ENCODE data around the gene COG6.

Gene COG6

DNA sequence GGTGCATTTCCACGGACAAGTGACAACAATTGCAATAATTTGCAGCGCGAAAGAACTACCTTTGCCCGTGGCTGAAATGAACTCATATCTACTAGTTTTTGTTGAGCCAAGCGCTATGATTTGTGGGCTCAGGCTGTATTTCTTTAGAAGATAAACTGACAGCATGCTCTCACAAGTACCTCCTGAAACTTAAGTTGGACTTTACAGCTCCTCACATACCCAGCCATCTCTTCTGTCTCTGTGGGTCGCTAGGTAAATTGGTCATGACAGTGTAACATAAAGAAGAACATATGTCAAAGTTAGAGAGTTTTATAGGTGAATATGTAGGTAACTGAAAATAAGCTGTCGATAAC is 839 bp downstream of the COG6 start:
- no peak for DNase-seq (ENCODE audit: low spot score)
- Mint-ChIP-seq H3K27ac (peak overlapping the region; percentile 90), H3K4me3 (peak overlapping the region; percentile 99), H3K4me1 (ENCODE audit: low read depth) (peaks cover 28% of the 10 kb centered on the region), H3K27me3 (ENCODE audit: low read depth) (peaks cover 9% of the 10 kb centered on the region), H3K36me3 (ENCODE audit: low read depth) (peaks cover 13% of the 10 kb centered on the region), H3K9me3 (peaks cover 17% of the 10 kb centered on the region)

DNA sequence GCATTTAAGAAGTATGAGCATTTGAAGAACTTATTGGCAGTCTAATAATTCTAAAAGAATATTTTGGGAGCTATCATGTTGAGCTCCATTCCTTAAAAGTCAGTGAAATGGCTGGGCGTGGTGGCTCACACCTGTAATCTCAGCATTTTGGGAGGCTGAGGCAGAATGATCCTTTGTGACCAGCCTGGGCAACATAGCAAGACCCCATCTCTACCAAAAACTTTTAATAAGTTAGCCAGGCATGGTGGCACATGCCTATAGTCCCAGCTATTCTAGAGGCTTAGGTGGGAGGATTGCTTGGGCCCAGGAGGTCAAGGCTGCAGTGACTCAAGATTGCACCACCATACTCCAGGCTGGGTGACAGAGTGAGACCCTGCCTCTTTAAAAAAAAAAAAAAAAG is 8.0 kb downstream of the COG6 start:
- no peak for DNase-seq (ENCODE audit: low spot score)
- no peak overlapping the region for H3K27ac Mint-ChIP-seq
- H3K4me1 Mint-ChIP-seq (ENCODE audit: low read depth) = peaks cover 1% of the 10 kb centered on the region
- no peak overlapping the region for H3K4me3 Mint-ChIP-seq
- H3K27me3 Mint-ChIP-seq (ENCODE audit: low read depth) = no peaks in the 10 kb centered on the region
- H3K36me3 Mint-ChIP-seq (ENCODE audit: low read depth) = peaks cover 21% of the 10 kb centered on the region
- no peaks in the 10 kb centered on the region for H3K9me3 Mint-ChIP-seq

DNA sequence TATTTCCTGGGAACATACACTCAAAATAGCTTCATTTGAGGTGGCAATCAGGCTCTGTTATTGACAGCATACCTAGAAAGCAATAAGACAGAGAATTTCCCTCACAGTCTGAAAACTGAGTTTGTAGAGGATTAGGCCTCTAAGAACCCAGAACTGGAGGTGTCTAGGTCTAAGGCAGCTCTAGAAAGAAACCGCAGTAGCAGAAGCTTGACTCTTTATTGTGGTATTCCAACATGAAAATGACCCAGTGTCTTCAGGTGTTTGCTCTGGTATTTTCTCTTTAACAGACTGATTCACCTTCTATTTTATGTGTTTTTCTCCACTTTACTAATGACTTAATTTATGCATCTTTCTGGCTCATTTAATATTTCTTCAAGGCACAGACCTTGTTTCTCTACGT is 8.5 kb downstream of the COG6 start:
- no peak overlapping the region for H3K27ac Mint-ChIP-seq

DNA sequence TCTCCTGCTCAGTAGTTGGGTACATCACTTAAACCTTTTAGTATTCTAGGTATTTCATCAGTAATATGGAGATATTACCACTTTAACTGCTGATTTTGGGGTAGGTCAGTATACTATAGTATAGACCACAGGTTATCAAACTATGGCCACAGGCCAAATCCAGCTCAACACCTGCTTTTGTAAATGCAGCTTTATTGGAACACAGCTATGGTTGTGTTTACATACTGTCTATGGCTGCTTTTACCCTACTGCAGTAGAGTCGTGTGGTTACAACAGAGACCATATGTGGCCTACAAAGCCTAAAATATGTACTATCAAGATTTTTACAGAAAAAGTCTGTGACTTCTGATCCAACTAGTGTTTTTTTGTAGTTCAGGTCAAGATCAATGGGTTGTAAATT is 10.3 kb downstream of the COG6 start:
- no peaks in the 10 kb centered on the region for H3K4me1 Mint-ChIP-seq (ENCODE audit: low read depth)
- no peak overlapping the region for H3K4me3 Mint-ChIP-seq
- no peaks in the 10 kb centered on the region for H3K27me3 Mint-ChIP-seq (ENCODE audit: low read depth)
- DNase-seq (ENCODE audit: low spot score) = no peak
- no peak overlapping the region for H3K27ac Mint-ChIP-seq
- peaks cover 21% of the 10 kb centered on the region for H3K36me3 Mint-ChIP-seq (ENCODE audit: low read depth)
- H3K9me3 Mint-ChIP-seq = no peaks in the 10 kb centered on the region

More for the DNA sequence above, 8.5 kb downstream of the COG6 start:
- no peaks in the 10 kb centered on the region for H3K9me3 Mint-ChIP-seq
- no peak for DNase-seq (ENCODE audit: low spot score)
- peaks cover 21% of the 10 kb centered on the region for H3K36me3 Mint-ChIP-seq (ENCODE audit: low read depth)
- H3K4me1 Mint-ChIP-seq (ENCODE audit: low read depth) = no peaks in the 10 kb centered on the region
- no peaks in the 10 kb centered on the region for H3K27me3 Mint-ChIP-seq (ENCODE audit: low read depth)
- no peak overlapping the region for H3K4me3 Mint-ChIP-seq

DNA sequence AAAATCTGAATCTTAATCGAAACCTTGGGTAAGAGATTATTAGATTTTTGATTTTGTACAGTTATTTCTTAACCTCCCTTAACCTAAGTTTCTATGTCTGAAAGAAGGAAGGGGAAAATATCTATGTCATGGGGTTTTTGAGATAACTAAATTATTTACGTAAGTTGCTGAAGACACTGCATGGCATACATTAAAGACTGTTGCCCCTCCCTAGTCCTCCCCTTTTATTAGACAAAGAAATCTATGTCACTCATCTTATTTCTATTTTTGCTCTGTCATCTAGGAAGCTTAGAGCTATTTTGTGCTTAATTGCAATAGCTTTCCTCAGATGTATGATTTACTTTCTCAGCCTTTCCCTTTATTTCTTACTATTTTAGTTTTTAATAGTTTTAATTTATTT is 15.0 kb downstream of the COG6 start:
- Mint-ChIP-seq H3K4me3 (no peak overlapping the region), H3K27me3 (ENCODE audit: low read depth) (no peaks in the 10 kb centered on the region), H3K4me1 (ENCODE audit: low read depth) (no peaks in the 10 kb centered on the region), H3K36me3 (ENCODE audit: low read depth) (peaks cover 18% of the 10 kb centered on the region), H3K9me3 (peaks cover 3% of the 10 kb centered on the region), H3K27ac (no peak overlapping the region)
- no peak for DNase-seq (ENCODE audit: low spot score)

DNA sequence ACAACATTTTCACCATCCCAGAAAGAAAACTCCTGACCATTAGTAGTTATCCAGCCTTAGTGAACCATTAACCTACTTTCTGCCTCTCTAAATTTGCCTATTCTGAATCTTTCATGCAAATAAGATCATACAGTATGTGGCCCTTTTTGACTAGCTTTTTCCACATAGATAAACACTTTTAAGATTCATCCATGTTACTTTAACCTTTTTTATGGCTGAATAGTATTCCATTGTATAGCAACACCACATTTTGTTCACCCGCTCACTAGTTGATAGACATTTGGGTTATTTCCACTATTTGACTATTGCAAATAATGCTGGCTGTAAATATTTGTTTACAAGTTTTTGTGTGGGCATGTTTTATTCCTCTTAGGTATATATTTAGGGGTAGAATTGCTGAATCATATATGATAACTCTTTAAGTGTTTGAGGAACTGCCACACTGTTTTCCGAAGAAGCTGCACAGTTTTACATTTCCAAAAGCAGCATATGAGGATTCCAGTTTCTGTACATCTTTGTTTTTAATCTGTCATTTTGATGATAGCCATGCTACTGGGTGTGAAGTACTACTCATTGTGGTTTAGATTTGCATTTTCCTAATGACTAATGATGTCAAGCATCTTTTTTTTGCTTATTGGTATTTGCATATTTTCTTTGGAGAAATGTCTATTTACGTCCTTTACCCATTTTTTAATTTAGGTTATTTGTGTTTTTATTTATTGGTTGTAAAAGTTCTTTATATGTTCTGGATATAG is 17.1 kb downstream of the COG6 start:
- DNase-seq (ENCODE audit: low spot score) = no peak
- Mint-ChIP-seq H3K36me3 (ENCODE audit: low read depth) (peaks cover 6% of the 10 kb centered on the region), H3K27ac (no peak overlapping the region), H3K4me1 (ENCODE audit: low read depth) (no peaks in the 10 kb centered on the region), H3K9me3 (peaks cover 3% of the 10 kb centered on the region), H3K27me3 (ENCODE audit: low read depth) (no peaks in the 10 kb centered on the region), H3K4me3 (no peak overlapping the region)

DNA sequence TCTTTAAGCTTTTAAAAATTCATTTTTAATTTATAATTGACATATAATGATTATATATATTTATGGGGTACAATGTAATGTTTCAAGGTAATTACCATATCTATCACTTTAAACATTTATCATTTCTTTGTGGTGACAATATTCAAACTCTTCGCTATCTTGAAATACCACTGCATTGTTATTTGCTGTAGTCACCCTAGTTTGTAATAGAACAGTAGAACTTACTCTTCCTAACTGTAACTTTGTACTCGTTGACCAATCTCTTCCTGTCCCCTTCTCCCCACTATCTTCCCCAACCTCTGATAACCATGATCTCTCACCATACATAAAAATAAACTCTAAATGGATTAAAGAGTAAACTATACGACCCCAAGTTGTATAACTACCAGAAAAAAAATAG is 20.4 kb downstream of the COG6 start:
- DNase-seq (ENCODE audit: low spot score) = no peak
- Mint-ChIP-seq H3K27me3 (ENCODE audit: low read depth) (no peaks in the 10 kb centered on the region), H3K27ac (no peak overlapping the region), H3K9me3 (peaks cover 3% of the 10 kb centered on the region), H3K4me1 (ENCODE audit: low read depth) (no peaks in the 10 kb centered on the region), H3K36me3 (ENCODE audit: low read depth) (peaks cover 14% of the 10 kb centered on the region), H3K4me3 (no peak overlapping the region)

DNA sequence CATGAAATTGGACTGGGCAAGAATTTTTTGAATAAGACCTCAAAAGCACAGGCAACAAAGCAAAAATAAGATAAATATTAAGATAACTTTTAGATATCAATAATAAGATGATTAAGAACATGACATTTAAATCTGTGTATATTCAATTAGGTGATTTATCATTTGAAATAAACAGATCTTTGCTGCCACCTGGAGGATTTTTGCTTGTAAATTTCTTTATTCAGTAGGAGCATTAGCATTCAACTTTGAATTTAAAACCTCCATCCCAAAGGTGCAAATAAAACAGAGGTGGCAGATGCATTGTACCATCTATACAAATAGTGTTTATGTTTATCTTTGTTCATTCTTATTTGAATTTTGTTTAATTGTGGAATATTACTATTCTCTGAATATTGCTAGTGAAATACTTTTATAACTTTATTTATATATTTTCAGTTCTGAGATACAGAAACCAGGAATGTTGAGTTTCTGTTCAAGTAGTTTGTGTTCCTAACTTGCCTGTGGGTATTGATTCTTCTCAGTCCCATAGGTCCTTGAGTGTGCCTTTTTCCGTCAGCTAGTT is 20.9 kb downstream of the COG6 start:
- H3K4me3 Mint-ChIP-seq = no peak overlapping the region
- H3K4me1 Mint-ChIP-seq (ENCODE audit: low read depth) = no peaks in the 10 kb centered on the region
- DNase-seq (ENCODE audit: low spot score) = no peak
- no peaks in the 10 kb centered on the region for H3K27me3 Mint-ChIP-seq (ENCODE audit: low read depth)
- H3K36me3 Mint-ChIP-seq (ENCODE audit: low read depth) = peaks cover 17% of the 10 kb centered on the region
- peaks cover 3% of the 10 kb centered on the region for H3K9me3 Mint-ChIP-seq
- no peak overlapping the region for H3K27ac Mint-ChIP-seq

DNA sequence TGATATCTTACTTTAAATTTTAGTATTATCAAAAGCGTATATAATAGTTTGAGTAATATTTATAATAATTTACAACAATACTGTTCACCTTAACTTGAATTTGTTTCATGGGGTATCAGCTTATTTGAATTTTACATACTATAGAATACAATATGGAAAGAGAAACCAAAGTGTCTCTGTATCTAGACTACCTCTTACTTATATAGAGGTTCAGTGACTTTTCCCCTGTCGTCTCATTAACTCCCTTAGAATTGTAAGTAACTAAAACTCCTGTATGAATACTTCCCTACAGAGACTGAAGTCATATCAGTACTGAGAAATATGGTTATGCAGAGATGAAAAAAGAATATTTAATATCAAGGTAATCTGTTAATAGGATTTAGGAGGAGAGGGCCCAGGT is 26.8 kb downstream of the COG6 start:
- Mint-ChIP-seq H3K4me3 (no peak overlapping the region), H3K27me3 (ENCODE audit: low read depth) (no peaks in the 10 kb centered on the region), H3K9me3 (no peaks in the 10 kb centered on the region), H3K36me3 (ENCODE audit: low read depth) (peaks cover 16% of the 10 kb centered on the region), H3K27ac (no peak overlapping the region), H3K4me1 (ENCODE audit: low read depth) (peaks cover 7% of the 10 kb centered on the region)
- DNase-seq (ENCODE audit: low spot score) = no peak

DNA sequence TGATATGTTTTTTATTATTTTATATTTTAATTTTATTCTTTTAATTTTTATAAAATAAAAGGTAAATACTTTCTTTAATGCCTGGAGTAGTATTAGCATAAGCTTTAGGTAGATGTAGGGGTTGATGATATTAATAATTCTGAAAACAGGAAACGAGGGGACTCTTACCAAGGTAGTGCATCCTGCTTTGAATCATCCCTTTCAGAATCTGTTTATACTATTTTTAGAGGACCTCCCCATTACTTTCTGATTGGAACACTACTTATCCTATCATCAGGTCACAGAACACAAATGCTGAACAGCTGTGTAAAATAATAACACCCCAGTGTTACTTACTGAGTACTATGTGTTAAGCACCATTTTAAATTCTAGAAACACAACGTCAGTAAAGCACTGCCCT is 27.3 kb downstream of the COG6 start:
- Mint-ChIP-seq H3K4me1 (ENCODE audit: low read depth) (peaks cover 9% of the 10 kb centered on the region), H3K27ac (no peak overlapping the region), H3K27me3 (ENCODE audit: low read depth) (no peaks in the 10 kb centered on the region), H3K4me3 (no peak overlapping the region), H3K36me3 (ENCODE audit: low read depth) (peaks cover 17% of the 10 kb centered on the region), H3K9me3 (no peaks in the 10 kb centered on the region)
- DNase-seq (ENCODE audit: low spot score) = no peak

DNA sequence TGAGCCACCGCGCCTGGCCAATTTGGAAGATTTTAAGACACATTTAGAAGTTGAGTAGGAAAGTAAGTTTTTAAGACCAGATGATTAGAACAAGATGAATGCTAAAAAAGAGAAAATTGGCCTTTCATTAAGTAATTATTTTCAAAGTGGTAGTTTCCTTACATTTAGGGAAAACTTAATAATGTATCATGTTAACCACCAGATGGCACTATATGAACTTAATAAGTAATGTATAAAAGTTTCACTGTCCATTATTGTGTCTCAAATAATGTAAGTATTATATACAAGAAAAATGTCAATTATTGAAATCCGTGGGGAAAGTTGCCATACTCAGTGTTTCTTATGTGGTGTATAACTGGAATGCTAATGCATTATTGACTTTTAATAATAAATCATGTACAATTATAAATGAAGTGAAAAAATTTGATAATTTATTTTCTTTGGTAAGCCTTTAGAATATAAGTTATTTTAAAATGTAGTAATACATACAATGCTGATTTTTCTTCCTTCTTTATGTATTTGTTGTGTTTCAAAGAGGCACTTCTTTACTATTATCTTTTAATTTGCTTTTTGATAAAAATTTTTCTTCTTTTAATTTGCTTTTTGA is 29.2 kb downstream of the COG6 start:
- H3K4me1 Mint-ChIP-seq (ENCODE audit: low read depth) = peaks cover 23% of the 10 kb centered on the region
- no peaks in the 10 kb centered on the region for H3K9me3 Mint-ChIP-seq
- no peak overlapping the region for H3K27ac Mint-ChIP-seq
- no peak overlapping the region for H3K4me3 Mint-ChIP-seq
- no peak for DNase-seq (ENCODE audit: low spot score)
- no peaks in the 10 kb centered on the region for H3K27me3 Mint-ChIP-seq (ENCODE audit: low read depth)
- H3K36me3 Mint-ChIP-seq (ENCODE audit: low read depth) = peaks cover 24% of the 10 kb centered on the region

DNA sequence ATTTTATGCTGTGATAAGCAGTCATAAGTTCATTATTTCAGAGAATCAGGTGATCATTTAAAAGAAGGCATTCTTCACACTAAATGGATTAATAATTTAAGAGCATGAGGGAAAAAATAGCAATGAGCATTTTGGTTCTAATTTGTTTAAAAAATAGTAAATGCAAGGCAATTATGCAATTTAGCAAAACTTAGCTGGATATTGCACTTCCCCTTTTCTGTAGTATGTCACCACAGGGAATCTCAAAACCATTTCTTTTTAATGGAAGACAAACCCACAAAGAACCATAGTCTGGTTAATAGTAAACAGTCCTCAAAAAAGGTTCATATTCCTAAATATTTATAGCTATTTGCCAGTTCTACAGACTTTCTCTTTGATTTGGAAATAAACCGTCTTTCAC is 30.2 kb downstream of the COG6 start:
- Mint-ChIP-seq H3K4me1 (ENCODE audit: low read depth) (peaks cover 23% of the 10 kb centered on the region), H3K36me3 (ENCODE audit: low read depth) (peaks cover 22% of the 10 kb centered on the region), H3K27me3 (ENCODE audit: low read depth) (no peaks in the 10 kb centered on the region), H3K4me3 (no peak overlapping the region), H3K9me3 (no peaks in the 10 kb centered on the region), H3K27ac (no peak overlapping the region)
- DNase-seq (ENCODE audit: low spot score) = no peak

DNA sequence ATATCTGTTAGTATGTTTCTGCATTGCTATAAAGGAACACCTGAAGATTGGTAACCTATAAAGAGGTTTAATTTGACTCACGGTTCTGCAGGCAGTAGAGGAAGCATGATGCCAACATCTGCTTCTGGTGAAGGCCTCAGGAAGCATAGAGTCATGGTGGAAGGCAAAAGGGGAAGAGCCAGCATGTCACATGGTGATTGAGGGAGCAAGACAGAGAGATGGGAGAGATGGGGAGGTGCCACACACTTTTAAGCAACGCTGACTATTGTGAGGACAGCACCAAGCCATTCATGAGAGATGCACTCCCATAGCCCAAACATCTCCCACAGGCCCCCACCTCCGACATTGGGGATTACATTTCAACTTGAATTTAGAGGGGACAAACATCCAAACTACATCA is 32.8 kb downstream of the COG6 start:
- H3K4me3 Mint-ChIP-seq = peak overlapping the region; percentile 54
- peaks cover 21% of the 10 kb centered on the region for H3K4me1 Mint-ChIP-seq (ENCODE audit: low read depth)
- H3K27me3 Mint-ChIP-seq (ENCODE audit: low read depth) = no peaks in the 10 kb centered on the region

DNA sequence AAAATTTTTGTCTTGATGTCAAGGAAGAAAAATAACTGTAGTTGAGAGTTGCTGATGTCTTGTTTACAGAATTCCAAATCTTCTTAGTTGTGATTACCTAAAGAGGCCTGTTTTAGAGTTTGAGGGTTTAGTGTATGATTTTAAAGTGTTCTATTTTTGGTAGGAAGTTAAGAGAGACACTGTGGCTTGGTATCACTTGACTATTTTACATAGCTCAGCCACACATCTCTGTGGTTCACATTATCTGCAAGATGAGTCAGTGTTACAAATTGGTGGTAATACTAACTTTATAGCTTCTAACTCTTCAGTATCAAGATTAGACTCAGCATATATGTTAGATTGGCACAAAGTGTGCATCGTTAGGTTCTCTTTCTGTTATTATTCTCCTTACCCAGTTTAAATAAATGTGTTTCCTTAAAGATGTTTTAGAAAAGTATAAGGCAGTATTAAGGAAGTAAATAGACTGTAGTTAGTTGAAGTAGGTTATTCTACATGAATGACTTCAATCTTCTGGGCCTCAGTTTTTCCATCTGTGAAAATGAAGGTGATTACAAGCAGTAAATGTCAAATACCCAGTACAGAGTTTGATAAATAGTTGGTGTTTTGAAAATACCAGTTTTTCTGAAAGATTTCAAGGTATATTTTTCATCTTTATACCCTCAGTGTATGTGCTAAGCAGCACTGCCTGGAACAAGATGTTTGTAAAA is 33.4 kb downstream of the COG6 start:
- DNase-seq (ENCODE audit: low spot score) = no peak
- H3K27ac Mint-ChIP-seq = peak overlapping the region; percentile 71
- H3K4me3 Mint-ChIP-seq = peak overlapping the region; percentile 38
- H3K4me1 Mint-ChIP-seq (ENCODE audit: low read depth) = peaks cover 21% of the 10 kb centered on the region
- H3K9me3 Mint-ChIP-seq = no peaks in the 10 kb centered on the region
- H3K36me3 Mint-ChIP-seq (ENCODE audit: low read depth) = peaks cover 14% of the 10 kb centered on the region
- H3K27me3 Mint-ChIP-seq (ENCODE audit: low read depth) = no peaks in the 10 kb centered on the region

More for the DNA sequence above, 32.8 kb downstream of the COG6 start:
- DNase-seq (ENCODE audit: low spot score) = no peak
- H3K9me3 Mint-ChIP-seq = no peaks in the 10 kb centered on the region
- peaks cover 14% of the 10 kb centered on the region for H3K36me3 Mint-ChIP-seq (ENCODE audit: low read depth)
- peak overlapping the region; percentile 71 for H3K27ac Mint-ChIP-seq

Data from T-helper 2 cell treated with Interferon-gamma antibody and Interleukin-4, amounts not matched to agents 5 μg/mL and 100 μg/mL, for 36 hours (primary cell).